MM.1S (cell line): ENCODE data around the gene SDC1.

ENCODE experiments used
- EZH2 ChIP-seq: fragments of 300-600 bp; sonication (generic); optimal IDR thresholded peaks from 2 replicates; pipeline ENCODE3; 2017; ENCODE audit warnings: low read depth, mild to moderate bottlenecking, antibody characterized with exemption, low read length, mixed read lengths
- EZH2phosphoT487 ChIP-seq: fragments of 300-600 bp; sonication (generic); IDR thresholded peaks from 2 replicates; pipeline ENCODE4 v1.6.1; 2018; ENCODE audit warnings: antibody characterized with exemption, low read length
- TF ChIP-seq, protein P1 (sequence below): fragments of 300-600 bp; sonication (generic); IDR thresholded peaks from 2 replicates; pipeline ENCODE4 v1.5.1; 2016; ENCODE audit warnings: antibody characterized with exemption, low read length, mixed read lengths

DNA sequence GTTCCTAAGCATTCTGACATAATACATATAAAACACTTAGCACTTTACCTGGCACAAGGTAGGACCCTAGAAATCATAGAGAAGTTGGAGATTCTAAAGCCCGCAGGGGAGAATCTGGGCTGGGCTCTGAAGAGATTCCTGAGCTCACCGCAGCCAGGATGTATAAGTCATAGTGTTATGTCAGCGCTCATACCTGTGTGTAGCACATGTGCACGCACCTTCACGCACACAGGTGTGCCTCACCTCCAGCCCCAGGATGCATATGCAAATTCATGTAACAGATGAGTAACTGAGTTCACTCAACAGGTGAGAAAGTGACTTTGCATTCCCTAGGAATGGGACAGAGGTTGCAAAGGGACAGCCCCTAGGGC, 7.9 kb upstream of the SDC1 start:
- TF ChIP-seq, protein P1, sequence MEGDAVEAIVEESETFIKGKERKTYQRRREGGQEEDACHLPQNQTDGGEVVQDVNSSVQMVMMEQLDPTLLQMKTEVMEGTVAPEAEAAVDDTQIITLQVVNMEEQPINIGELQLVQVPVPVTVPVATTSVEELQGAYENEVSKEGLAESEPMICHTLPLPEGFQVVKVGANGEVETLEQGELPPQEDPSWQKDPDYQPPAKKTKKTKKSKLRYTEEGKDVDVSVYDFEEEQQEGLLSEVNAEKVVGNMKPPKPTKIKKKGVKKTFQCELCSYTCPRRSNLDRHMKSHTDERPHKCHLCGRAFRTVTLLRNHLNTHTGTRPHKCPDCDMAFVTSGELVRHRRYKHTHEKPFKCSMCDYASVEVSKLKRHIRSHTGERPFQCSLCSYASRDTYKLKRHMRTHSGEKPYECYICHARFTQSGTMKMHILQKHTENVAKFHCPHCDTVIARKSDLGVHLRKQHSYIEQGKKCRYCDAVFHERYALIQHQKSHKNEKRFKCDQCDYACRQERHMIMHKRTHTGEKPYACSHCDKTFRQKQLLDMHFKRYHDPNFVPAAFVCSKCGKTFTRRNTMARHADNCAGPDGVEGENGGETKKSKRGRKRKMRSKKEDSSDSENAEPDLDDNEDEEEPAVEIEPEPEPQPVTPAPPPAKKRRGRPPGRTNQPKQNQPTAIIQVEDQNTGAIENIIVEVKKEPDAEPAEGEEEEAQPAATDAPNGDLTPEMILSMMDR = no peak
- TF ChIP-seq EZH2 = no peak
- TF ChIP-seq EZH2phosphoT487 = no peak
